ENCODE measurements around the gene CHAC2. TPM values are rescaled to one million over a fixed set of nuclear protein-coding genes. Genes with fewer than 3 reads are reported as not detected.

Gene CHAC2
- total RNA-seq, 3 donors from 2014 or later (not counting 1 experiment from before 2014, with no cell fraction given), result 0.83 to 1.5 (median 1.4) TPM

- Histone ChIP-seq H3K9me3 (ENCODE audit: control insufficient read depth, insufficient read depth, low read length) (no peaks in the 10 kb centered on the region), H3K27me3 (ENCODE audit: control insufficient read depth, insufficient read depth, low read length) (no peaks in the 10 kb centered on the region), H3K4me1 (ENCODE audit: control insufficient read depth, insufficient read depth, low read length) (no peaks in the 10 kb centered on the region), H3K4me3 (ENCODE audit: low read length) (no peak overlapping the region), H3K27ac (ENCODE audit: low read length) (no peak overlapping the region), H3K36me3 (ENCODE audit: control insufficient read depth, insufficient read depth, low read length) (peaks cover 24% of the 10 kb centered on the region)
- DNase-seq (no peak), ATAC-seq (no peak)
- Mint-ChIP-seq H3K27me3 (ENCODE audit: low read depth in 2 of 2) (no peaks in the 10 kb centered on the region), H3K4me3 (no peak overlapping the region), H3K4me1 (no peaks in the 10 kb centered on the region), H3K27ac (no peak overlapping the region), H3K9me3 (no peaks in the 10 kb centered on the region), H3K36me3 (peaks cover 21% of the 10 kb centered on the region)
- no CpG with 5 or more reads among the region's 1 CpG for WGBS (ENCODE audit: insufficient coverage)
- intact Hi-C loops (cut with micrococcal nuclease), result no loop called here
- TF ChIP-seq CTCF (IDR thresholded peaks at IDR 0.05), result no peak
These were observed 15.9 kb upstream of the CHAC2 start for GRCh38 chr2:53751728-53752127.

- Histone ChIP-seq H3K36me3 (ENCODE audit: control insufficient read depth, insufficient read depth, low read length) (peaks cover 24% of the 10 kb centered on the region), H3K27ac (ENCODE audit: low read length) (no peak overlapping the region), H3K9me3 (ENCODE audit: control insufficient read depth, insufficient read depth, low read length) (no peaks in the 10 kb centered on the region), H3K4me3 (ENCODE audit: low read length) (no peak overlapping the region), H3K4me1 (ENCODE audit: control insufficient read depth, insufficient read depth, low read length) (no peaks in the 10 kb centered on the region), H3K27me3 (ENCODE audit: control insufficient read depth, insufficient read depth, low read length) (no peaks in the 10 kb centered on the region)
- Mint-ChIP-seq H3K27me3 (ENCODE audit: low read depth in 2 of 2) (no peaks in the 10 kb centered on the region), H3K4me3 (no peak overlapping the region), H3K27ac (no peak overlapping the region), H3K36me3 (peaks cover 21% of the 10 kb centered on the region), H3K9me3 (no peaks in the 10 kb centered on the region), H3K4me1 (no peaks in the 10 kb centered on the region)
- TF ChIP-seq CTCF (IDR thresholded peaks at IDR 0.05), result no peak
- DNase-seq (no peak), ATAC-seq (no peak)
- WGBS (ENCODE audit: insufficient coverage), result 97% methylated on average over 3 of the region's 4 CpGs
- intact Hi-C loops (cut with micrococcal nuclease), result no loop called here
These were observed 15.2 kb upstream of the CHAC2 start for GRCh38 chr2:53752385-53752784.

DNA sequence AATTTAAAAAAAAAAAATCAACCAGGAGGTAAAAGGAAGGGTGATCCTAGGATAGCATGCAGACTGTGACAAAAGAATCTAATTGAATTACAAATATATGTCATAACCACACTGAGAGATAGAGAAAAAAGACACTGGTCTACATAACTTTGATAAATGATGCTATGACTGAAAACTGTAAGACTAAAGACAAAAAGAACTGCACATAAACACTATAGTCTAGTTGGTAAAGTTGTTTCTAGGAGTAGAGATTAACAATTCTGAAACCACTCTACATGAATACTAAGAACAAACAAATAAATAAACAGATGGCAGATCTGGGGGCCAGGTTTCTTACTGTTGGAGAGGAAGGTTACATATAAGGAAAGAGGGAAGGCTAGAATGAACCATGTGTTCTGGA is 14.6 kb upstream of the CHAC2 start:
- intact Hi-C loops (cut with micrococcal nuclease), result no loop called here
- H3K36me3 ChIP-seq (ENCODE audit: control insufficient read depth, insufficient read depth, low read length), result peaks cover 17% of the 10 kb centered on the region
- Mint-ChIP-seq H3K27ac (no peak overlapping the region), H3K4me3 (no peak overlapping the region), H3K27me3 (ENCODE audit: low read depth in 2 of 2) (no peaks in the 10 kb centered on the region), H3K9me3 (no peaks in the 10 kb centered on the region), H3K4me1 (no peaks in the 10 kb centered on the region), H3K36me3 (peaks cover 15% of the 10 kb centered on the region)
- TF ChIP-seq CTCF (IDR thresholded peaks at IDR 0.05), result no peak
- H3K27me3 ChIP-seq (ENCODE audit: control insufficient read depth, insufficient read depth, low read length), result no peaks in the 10 kb centered on the region
- no peak for DNase-seq
- H3K4me3 ChIP-seq (ENCODE audit: low read length), result no peak overlapping the region
- H3K9me3 ChIP-seq (ENCODE audit: control insufficient read depth, insufficient read depth, low read length), result no peaks in the 10 kb centered on the region
- H3K27ac ChIP-seq (ENCODE audit: low read length), result no peak overlapping the region
- no peaks in the 10 kb centered on the region for H3K4me1 ChIP-seq (ENCODE audit: control insufficient read depth, insufficient read depth, low read length)
- no peak for ATAC-seq

DNA sequence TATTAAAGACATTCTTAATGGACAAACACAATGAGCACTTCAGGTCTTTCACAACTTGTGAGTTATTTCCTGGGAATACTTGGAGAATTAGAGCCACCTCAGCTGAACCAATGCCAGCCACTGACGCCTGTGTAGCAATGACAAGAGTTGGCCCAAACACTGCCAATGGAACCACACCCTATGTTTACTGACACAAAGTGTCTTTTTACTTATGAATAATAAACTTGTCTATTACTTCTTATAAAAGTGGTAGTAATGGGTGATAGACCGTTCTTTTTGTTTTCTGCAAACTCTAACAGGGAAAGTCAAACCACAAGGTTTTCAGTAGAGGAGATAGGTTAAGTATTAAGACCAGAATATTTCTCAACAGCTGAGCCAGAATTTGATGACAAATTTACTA is 12.5 kb upstream of the CHAC2 start:
- no CpG with 5 or more reads among the region's 2 CpGs for WGBS (ENCODE audit: insufficient coverage)
- Histone ChIP-seq H3K4me1 (ENCODE audit: control insufficient read depth, insufficient read depth, low read length) (no peaks in the 10 kb centered on the region), H3K9me3 (ENCODE audit: control insufficient read depth, insufficient read depth, low read length) (no peaks in the 10 kb centered on the region), H3K36me3 (ENCODE audit: control insufficient read depth, insufficient read depth, low read length) (peaks cover 7% of the 10 kb centered on the region), H3K27ac (ENCODE audit: low read length) (no peak overlapping the region), H3K4me3 (ENCODE audit: low read length) (no peak overlapping the region), H3K27me3 (ENCODE audit: control insufficient read depth, insufficient read depth, low read length) (no peaks in the 10 kb centered on the region)
- Mint-ChIP-seq H3K36me3 (no peaks in the 10 kb centered on the region), H3K9me3 (no peaks in the 10 kb centered on the region), H3K27me3 (ENCODE audit: low read depth in 2 of 2) (no peaks in the 10 kb centered on the region), H3K27ac (no peak overlapping the region), H3K4me1 (no peaks in the 10 kb centered on the region), H3K4me3 (no peak overlapping the region)
- no peak for DNase-seq
- ATAC-seq, result no peak
- no peak for TF ChIP-seq CTCF (IDR thresholded peaks at IDR 0.05)
- intact Hi-C loops (cut with micrococcal nuclease), result no loop called here

Measured in natural killer cell (primary cell).